ENCODE measurements around the gene TRPV2.

TRPV2 gene

GRCh38 chr17:16468428-16468992, 53.1 kb downstream of the TRPV2 start:
- no peaks in the 10 kb centered on the region for H3K36me3 ChIP-seq (ENCODE audit: insufficient read depth, low read length)
- H3K27ac ChIP-seq (ENCODE audit: low read depth, low read length): no peak overlapping the region
- H3K9ac ChIP-seq (ENCODE audit: low read depth, low read length): no peak overlapping the region
- WGBS: 95% methylated on average over 4 of the region's 4 CpGs
- no peak overlapping the region for H3K4me3 ChIP-seq (ENCODE audit: low read length)
- no peaks in the 10 kb centered on the region for H3K27me3 ChIP-seq (ENCODE audit: insufficient read depth, low read length)
- H3K9me3 ChIP-seq (ENCODE audit: insufficient read depth, low read depth, low read length): no peaks in the 10 kb centered on the region
- peaks cover 9% of the 10 kb centered on the region for H3K4me1 ChIP-seq (ENCODE audit: insufficient read depth, low read length)

- Histone ChIP-seq H3K27me3 (ENCODE audit: insufficient read depth, low read length) (no peaks in the 10 kb centered on the region), H3K4me3 (ENCODE audit: low read length) (no peak overlapping the region), H3K9me3 (ENCODE audit: insufficient read depth, low read depth, low read length) (no peaks in the 10 kb centered on the region), H3K27ac (ENCODE audit: low read depth, low read length) (no peak overlapping the region), H3K4me1 (ENCODE audit: insufficient read depth, low read length) (peaks cover 12% of the 10 kb centered on the region), H3K36me3 (ENCODE audit: insufficient read depth, low read length) (no peaks in the 10 kb centered on the region), H3K9ac (ENCODE audit: low read depth, low read length) (no peak overlapping the region)
- 83% methylated on average over 11 of the region's 11 CpGs for WGBS
Measured at GRCh38 chr17:16470265-16470664, 54.9 kb downstream of the TRPV2 start.

DNA sequence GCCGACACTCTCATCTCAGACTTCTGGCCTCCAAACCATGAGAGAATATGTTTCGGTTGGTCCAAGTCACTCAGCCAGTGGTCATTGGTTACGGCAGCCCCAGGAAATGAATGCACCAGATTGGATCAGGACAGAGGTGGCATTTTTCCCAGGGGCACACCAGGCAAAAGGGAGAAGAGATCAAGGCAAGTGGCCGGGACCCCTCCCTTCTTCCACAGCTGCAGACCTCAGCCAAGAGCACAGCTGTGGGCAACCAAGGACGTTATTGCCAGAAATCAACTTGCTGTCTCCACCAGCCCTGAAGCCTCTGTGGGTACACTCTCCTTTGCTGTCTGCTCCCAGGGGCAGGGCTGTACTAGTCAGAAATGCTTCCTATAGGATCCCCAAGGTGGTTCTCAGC, 55.9 kb downstream of the TRPV2 start:
- Histone ChIP-seq H3K27ac (ENCODE audit: low read depth, low read length) (no peak overlapping the region), H3K27me3 (ENCODE audit: insufficient read depth, low read length) (no peaks in the 10 kb centered on the region), H3K4me1 (ENCODE audit: insufficient read depth, low read length) (peaks cover 12% of the 10 kb centered on the region), H3K9me3 (ENCODE audit: insufficient read depth, low read depth, low read length) (no peaks in the 10 kb centered on the region), H3K36me3 (ENCODE audit: insufficient read depth, low read length) (no peaks in the 10 kb centered on the region), H3K9ac (ENCODE audit: low read depth, low read length) (no peak overlapping the region), H3K4me3 (ENCODE audit: low read length) (no peak overlapping the region)
- WGBS: 92% methylated on average over 5 of the region's 5 CpGs

DNA sequence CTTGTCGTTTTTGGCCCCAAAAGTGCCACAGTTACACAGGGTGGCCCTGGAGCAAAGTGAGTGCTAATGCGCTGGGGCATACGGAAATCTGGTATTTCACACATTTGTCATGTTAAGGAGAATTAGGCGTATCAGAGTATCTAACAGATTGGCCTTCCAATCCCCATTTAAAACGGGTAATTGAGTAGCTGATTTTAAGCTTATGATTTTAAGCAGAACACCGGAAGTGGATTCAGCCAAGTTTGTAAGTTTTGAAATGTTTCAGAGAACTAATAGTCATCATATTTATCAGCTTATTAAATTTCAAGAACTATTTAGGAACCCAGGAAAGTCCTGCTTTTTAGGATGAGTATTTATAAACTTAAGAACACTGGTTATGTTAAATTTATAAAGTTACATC, 57.2 kb downstream of the TRPV2 start:
- Histone ChIP-seq H3K9ac (ENCODE audit: low read depth, low read length) (no peak overlapping the region), H3K4me3 (ENCODE audit: low read length) (no peak overlapping the region), H3K4me1 (ENCODE audit: insufficient read depth, low read length) (peaks cover 12% of the 10 kb centered on the region), H3K36me3 (ENCODE audit: insufficient read depth, low read length) (no peaks in the 10 kb centered on the region), H3K27ac (ENCODE audit: low read depth, low read length) (no peak overlapping the region), H3K9me3 (ENCODE audit: insufficient read depth, low read depth, low read length) (no peaks in the 10 kb centered on the region), H3K27me3 (ENCODE audit: insufficient read depth, low read length) (no peaks in the 10 kb centered on the region)
- WGBS: 87% methylated on average over 6 of the region's 6 CpGs

- Histone ChIP-seq H3K27me3 (ENCODE audit: insufficient read depth, low read length) (no peaks in the 10 kb centered on the region), H3K4me3 (ENCODE audit: low read length) (no peak overlapping the region), H3K27ac (ENCODE audit: low read depth, low read length) (no peak overlapping the region), H3K36me3 (ENCODE audit: insufficient read depth, low read length) (no peaks in the 10 kb centered on the region), H3K9ac (ENCODE audit: low read depth, low read length) (no peak overlapping the region), H3K4me1 (ENCODE audit: insufficient read depth, low read length) (peaks cover 12% of the 10 kb centered on the region), H3K9me3 (ENCODE audit: insufficient read depth, low read depth, low read length) (no peaks in the 10 kb centered on the region)
- 88% methylated on average over 20 of the region's 20 CpGs for WGBS
Measured at GRCh38 chr17:16473044-16474011, 58.0 kb downstream of the TRPV2 start.

GRCh38 chr17:16474012-16474725, 58.8 kb downstream of the TRPV2 start:
- no peaks in the 10 kb centered on the region for H3K9me3 ChIP-seq (ENCODE audit: insufficient read depth, low read depth, low read length)
- H3K4me1 ChIP-seq (ENCODE audit: insufficient read depth, low read length): peaks cover 12% of the 10 kb centered on the region
- H3K36me3 ChIP-seq (ENCODE audit: insufficient read depth, low read length): no peaks in the 10 kb centered on the region
- 90% methylated on average over 13 of the region's 13 CpGs for WGBS
- 0 out of 2 replicates have a peak overlapping the region, but pooled peaks have one; percentile 9 for H3K27ac ChIP-seq (ENCODE audit: low read depth, low read length)
- no peak overlapping the region for H3K4me3 ChIP-seq (ENCODE audit: low read length)
- H3K9ac ChIP-seq (ENCODE audit: low read depth, low read length): no peak overlapping the region
- no peaks in the 10 kb centered on the region for H3K27me3 ChIP-seq (ENCODE audit: insufficient read depth, low read length)

DNA sequence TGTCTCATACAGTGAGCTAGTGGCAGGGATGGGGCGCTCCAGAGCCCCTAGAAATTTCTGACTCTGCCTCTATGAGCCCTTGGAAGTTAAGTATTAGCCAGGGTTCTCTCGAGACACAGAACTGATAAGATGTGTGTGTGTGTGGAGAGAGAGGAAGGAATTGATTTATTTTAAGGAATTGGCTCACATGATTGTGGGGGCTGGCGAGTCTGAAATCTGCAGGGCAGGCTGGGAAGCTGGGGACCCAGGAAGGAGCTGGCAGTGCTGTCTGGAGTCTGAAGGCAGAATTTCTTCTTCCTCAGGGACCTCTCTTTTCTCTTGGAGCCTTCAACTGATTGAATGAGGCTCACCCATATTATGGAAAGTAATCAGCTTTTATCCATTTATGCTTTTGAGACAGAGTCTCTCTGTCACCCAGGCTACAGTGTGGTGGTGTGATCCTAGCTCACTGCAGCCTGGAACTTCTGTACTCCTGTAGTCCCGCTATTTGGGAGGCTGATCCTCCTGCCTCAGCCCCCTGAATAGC, 59.9 kb downstream of the TRPV2 start:
- H3K9me3 ChIP-seq (ENCODE audit: insufficient read depth, low read depth, low read length): no peaks in the 10 kb centered on the region
- 90% methylated on average over 4 of the region's 4 CpGs for WGBS
- H3K9ac ChIP-seq (ENCODE audit: low read depth, low read length): no peak overlapping the region
- peaks cover 10% of the 10 kb centered on the region for H3K4me1 ChIP-seq (ENCODE audit: insufficient read depth, low read length)
- no peaks in the 10 kb centered on the region for H3K27me3 ChIP-seq (ENCODE audit: insufficient read depth, low read length)
- no peak overlapping the region for H3K27ac ChIP-seq (ENCODE audit: low read depth, low read length)
- H3K4me3 ChIP-seq (ENCODE audit: low read length): no peak overlapping the region
- no peaks in the 10 kb centered on the region for H3K36me3 ChIP-seq (ENCODE audit: insufficient read depth, low read length)

- Histone ChIP-seq H3K27ac (ENCODE audit: low read depth, low read length) (peak overlapping the region; percentile 59; the same call in 1 of the 2 replicates), H3K36me3 (ENCODE audit: insufficient read depth, low read length) (no peaks in the 10 kb centered on the region), H3K27me3 (ENCODE audit: insufficient read depth, low read length) (no peaks in the 10 kb centered on the region), H3K9ac (ENCODE audit: low read depth, low read length) (no peak overlapping the region), H3K9me3 (ENCODE audit: insufficient read depth, low read depth, low read length) (no peaks in the 10 kb centered on the region), H3K4me1 (ENCODE audit: insufficient read depth, low read length) (peaks cover 8% of the 10 kb centered on the region; the same call in 1 of the 2 replicates), H3K4me3 (ENCODE audit: low read length) (no peak overlapping the region)
- WGBS: 61% methylated on average over 5 of the region's 5 CpGs
Measured at GRCh38 chr17:16477255-16477654, 61.9 kb downstream of the TRPV2 start.

GRCh38 chr17:16477666-16478065, 62.3 kb downstream of the TRPV2 start:
- Histone ChIP-seq H3K9ac (ENCODE audit: low read depth, low read length) (no peak overlapping the region), H3K27ac (ENCODE audit: low read depth, low read length) (peak overlapping the region; percentile 59; the same call in 1 of the 2 replicates), H3K36me3 (ENCODE audit: insufficient read depth, low read length) (no peaks in the 10 kb centered on the region)

DNA sequence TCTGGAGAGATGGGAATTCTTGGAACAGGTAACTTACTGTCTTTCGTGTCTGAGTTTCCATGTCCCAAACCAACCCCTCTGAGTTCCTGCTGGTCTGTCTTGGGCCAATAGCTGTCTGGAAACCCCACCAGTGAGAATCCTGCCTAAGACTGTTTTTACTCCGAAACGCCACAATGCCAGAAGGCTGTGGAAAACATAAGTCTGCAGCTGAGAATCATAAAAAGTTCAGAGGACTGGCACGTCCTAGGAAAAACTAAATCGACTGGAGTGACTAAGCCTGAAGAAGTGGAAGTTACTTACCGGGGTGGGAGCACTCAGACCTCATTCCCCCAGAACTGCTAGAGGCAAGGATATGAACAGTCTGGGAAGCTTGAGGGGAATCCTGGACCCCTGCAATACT, 63.3 kb downstream of the TRPV2 start:
- WGBS: 93% methylated on average over 6 of the region's 6 CpGs
- no peak overlapping the region for H3K4me3 ChIP-seq (ENCODE audit: low read length)

More at GRCh38 chr17:16477666-16478065, 62.3 kb downstream of the TRPV2 start:
- no peaks in the 10 kb centered on the region for H3K9me3 ChIP-seq (ENCODE audit: insufficient read depth, low read depth, low read length)
- no peaks in the 10 kb centered on the region for H3K27me3 ChIP-seq (ENCODE audit: insufficient read depth, low read length)
- WGBS: 65% methylated on average over 8 of the region's 8 CpGs
- H3K4me1 ChIP-seq (ENCODE audit: insufficient read depth, low read length): peaks cover 4% of the 10 kb centered on the region; the same call in 1 of the 2 replicates
- no peak overlapping the region for H3K4me3 ChIP-seq (ENCODE audit: low read length)

GRCh38 chr17:16479264-16479663, 63.9 kb downstream of the TRPV2 start:
- H3K4me1 ChIP-seq (ENCODE audit: insufficient read depth, low read length): peaks cover 5% of the 10 kb centered on the region
- 93% methylated on average over 2 of the region's 2 CpGs for WGBS
- H3K27ac ChIP-seq (ENCODE audit: low read depth, low read length): no peak overlapping the region
- no peak overlapping the region for H3K4me3 ChIP-seq (ENCODE audit: low read length)
- no peaks in the 10 kb centered on the region for H3K36me3 ChIP-seq (ENCODE audit: insufficient read depth, low read length)
- no peaks in the 10 kb centered on the region for H3K27me3 ChIP-seq (ENCODE audit: insufficient read depth, low read length)
- no peak overlapping the region for H3K9ac ChIP-seq (ENCODE audit: low read depth, low read length)
- H3K9me3 ChIP-seq (ENCODE audit: insufficient read depth, low read depth, low read length): no peaks in the 10 kb centered on the region

More for the DNA sequence above, 63.3 kb downstream of the TRPV2 start:
- peaks cover 5% of the 10 kb centered on the region; the same call in 1 of the 2 replicates for H3K4me1 ChIP-seq (ENCODE audit: insufficient read depth, low read length)
- H3K36me3 ChIP-seq (ENCODE audit: insufficient read depth, low read length): no peaks in the 10 kb centered on the region
- H3K27me3 ChIP-seq (ENCODE audit: insufficient read depth, low read length): no peaks in the 10 kb centered on the region
- H3K27ac ChIP-seq (ENCODE audit: low read depth, low read length): no peak overlapping the region
- no peak overlapping the region for H3K9ac ChIP-seq (ENCODE audit: low read depth, low read length)
- H3K9me3 ChIP-seq (ENCODE audit: insufficient read depth, low read depth, low read length): no peaks in the 10 kb centered on the region

Measured in HUES64 (cell line).